Left ventricle myocardium inferior (tissue), 1 donor: ENCODE data around the gene MICALL1. TPM values are rescaled to one million over a fixed set of nuclear protein-coding genes. Genes with fewer than 3 reads are reported as not detected.

Experiments
- DNase-seq: peaks from one replicate; pipeline ENCODE4 v3.0.0-alpha.2; 2020
- H3K27ac ChIP-seq: fragments of 200-600 bp; replicated peaks from 2 replicates; pipeline ENCODE4 v1.8.0; 2021
- H3K27me3 ChIP-seq: fragments of 200-600 bp; 2 replicates; pipeline ENCODE4 v1.8.0; 2021; ENCODE audit warnings: low read depth
- H3K36me3 ChIP-seq: fragments of 200-600 bp; 2 replicates; pipeline ENCODE4 v1.8.0; 2021
- H3K4me1 ChIP-seq: fragments of 200-600 bp; 2 replicates; pipeline ENCODE4 v1.8.0; 2021
- H3K4me3 ChIP-seq: fragments of 200-600 bp; 2 replicates; pipeline ENCODE4 v1.8.0; 2021; ENCODE audit warnings: mild to moderate bottlenecking, moderate library complexity
- H3K9me3 ChIP-seq: fragments of 200-600 bp; replicated peaks from 2 replicates; pipeline ENCODE4 v1.8.0; 2021
- CTCF ChIP-seq: fragments of 200-600 bp; IDR thresholded peaks from 2 replicates; pipeline ENCODE4 v1.8.0; 2021; ENCODE audit warnings: antibody characterized with exemption, mild to moderate bottlenecking, borderline replicate concordance
- intact Hi-C: fragments of 100-400 bp; cut with micrococcal nuclease; formaldehyde crosslinking; loops from one replicate; pipeline ENCODE4 v1.11.0; 2022
- long read RNA-seq: library from polyadenylated mRNA; unstranded; transcript quantifications from one replicate; pipeline ENCODE4 v2.0.0, GENCODE V29; 2021
- total RNA-seq: library from RNA; stranded (reverse); fragmentation: NEBNext Ultra II Directional; extraction: Animal tissue kit (Norgen Biotek cat#: 25700); gene quantifications from one replicate; pipeline ENCODE4 v1.2.1, GENCODE V29; 2021
- donor health status: DM: no; HTN: yes; CAD: no; lungs with severe emphysema.

The MICALL1 gene
- total RNA-seq, result 14.8 TPM
- long read RNA-seq, full-length matches to known transcripts, result 7 of 16 reads
- long read RNA-seq, partial matches to known transcripts, result 4 of 16 reads
- long read RNA-seq, other reads (novel, unspliced or antisense), result 5 of 16 reads

- intact Hi-C loops, result no loop called here
- Histone ChIP-seq H3K27ac (peak within 1 kb of the TSS; percentile 91), H3K4me3 (peak within 1 kb of the TSS; percentile 82), H3K9me3 (no peaks in the 10 kb centered on the region), H3K27me3 (no peaks in the 10 kb centered on the region), H3K4me1 (peaks cover 50% of the 10 kb centered on the region), H3K36me3 (no peaks in the 10 kb centered on the region)
- DNase-seq, result peak; percentile 76
- peak; percentile 51 for TF ChIP-seq CTCF
These were observed at the start of gene MICALL1 for GRCh38 chr22:37905534-37906363. Gene MICALL1 (plus strand): TSS chr22:37906297. CDS start chr22:37906423, 126 bp downstream.

GRCh38 chr22:37860796-37861421 is 45.2 kb upstream of the MICALL1 start:
- TF ChIP-seq CTCF, result no peak
- Histone ChIP-seq H3K4me1 (peaks cover 43% of the 10 kb centered on the region), H3K27ac (peak overlapping the region; percentile 67), H3K27me3 (no peaks in the 10 kb centered on the region), H3K36me3 (peaks cover 92% of the 10 kb centered on the region), H3K9me3 (no peaks in the 10 kb centered on the region), H3K4me3 (no peak overlapping the region)
- intact Hi-C loops, result no loop called here
- no peak for DNase-seq

GRCh38 chr22:37862570-37863325 is 43.3 kb upstream of the MICALL1 start:
- DNase-seq, result no peak
- no peak for TF ChIP-seq CTCF
- Histone ChIP-seq H3K27me3 (no peaks in the 10 kb centered on the region), H3K27ac (peak overlapping the region; percentile 54), H3K4me3 (no peak overlapping the region), H3K36me3 (peaks cover 91% of the 10 kb centered on the region), H3K4me1 (peaks cover 43% of the 10 kb centered on the region), H3K9me3 (no peaks in the 10 kb centered on the region)
- intact Hi-C loops, result no loop called here

GRCh38 chr22:37865510-37865909 is 40.6 kb upstream of the MICALL1 start:
- intact Hi-C loops, result loop anchor here (5.0 kb wide), 1 partner anchor 48 kb away; no protein-coding TSS in a partner anchor
- H3K36me3 ChIP-seq, result peaks cover 90% of the 10 kb centered on the region

More at GRCh38 chr22:37865510-37865909, 40.6 kb upstream of the MICALL1 start:
- H3K27ac ChIP-seq, result no peak overlapping the region
- H3K4me1 ChIP-seq, result peaks cover 27% of the 10 kb centered on the region
- no peaks in the 10 kb centered on the region for H3K27me3 ChIP-seq
- no peak for TF ChIP-seq CTCF
- no peak for DNase-seq
- H3K4me3 ChIP-seq, result no peak overlapping the region
- no peaks in the 10 kb centered on the region for H3K9me3 ChIP-seq
